Activated CD4-positive, CD25-positive, alpha-beta regulatory T cell (primary cell): ENCODE measurements around the gene WWC2.
"Not testable (repeated sequence)": the region's sequence is repeated elsewhere in the genome, so short reads cannot be mapped to it uniquely, and the experiment has no call there.

ENCODE experiments used
- DNase-seq, 4 experiments: peaks; one replicate each; lab custom pipeline; 2025; lab: John Stamatoyannopoulos, UW

Gene WWC2

DNA sequence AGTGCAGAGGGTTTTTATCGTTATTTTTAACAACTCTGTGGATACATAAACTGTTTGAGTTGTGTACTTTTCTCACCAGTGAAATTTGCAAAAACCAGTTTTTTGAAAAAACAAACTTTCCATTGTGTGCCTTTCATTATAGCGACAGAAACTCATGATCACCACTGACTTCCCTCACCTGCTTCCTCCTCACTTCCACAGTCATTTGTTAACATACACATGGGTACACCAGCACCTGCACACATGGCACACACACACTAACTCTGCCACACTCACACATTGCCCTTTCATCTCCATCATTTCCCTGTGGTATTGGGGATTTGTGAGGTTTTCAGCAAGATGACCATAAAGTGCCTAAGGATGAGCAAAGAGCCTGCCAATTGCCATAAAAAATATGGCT lies 200.4 kb downstream of the WWC2 start:
- DNase-seq, result no peak

DNA sequence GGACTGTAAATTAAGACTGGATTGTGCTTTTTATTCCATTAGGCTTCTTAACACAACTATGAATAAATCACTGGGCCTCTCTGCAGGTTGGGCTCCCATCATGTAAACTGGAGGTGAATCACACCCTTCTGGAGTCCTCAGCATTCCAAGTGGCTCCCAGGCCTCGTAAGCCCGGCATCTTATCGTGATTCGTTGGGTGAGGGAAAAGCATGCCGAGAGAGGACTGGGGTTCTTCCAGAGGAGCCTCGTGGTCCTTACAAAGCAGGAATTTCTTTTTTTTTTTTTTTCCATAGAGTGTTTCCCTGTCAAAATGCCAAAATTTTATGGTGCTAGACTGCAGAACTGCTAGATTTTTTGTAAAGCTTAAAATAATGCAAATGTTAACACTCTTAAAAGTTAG lies 201.0 kb downstream of the WWC2 start:
- DNase-seq, result no peak

DNA sequence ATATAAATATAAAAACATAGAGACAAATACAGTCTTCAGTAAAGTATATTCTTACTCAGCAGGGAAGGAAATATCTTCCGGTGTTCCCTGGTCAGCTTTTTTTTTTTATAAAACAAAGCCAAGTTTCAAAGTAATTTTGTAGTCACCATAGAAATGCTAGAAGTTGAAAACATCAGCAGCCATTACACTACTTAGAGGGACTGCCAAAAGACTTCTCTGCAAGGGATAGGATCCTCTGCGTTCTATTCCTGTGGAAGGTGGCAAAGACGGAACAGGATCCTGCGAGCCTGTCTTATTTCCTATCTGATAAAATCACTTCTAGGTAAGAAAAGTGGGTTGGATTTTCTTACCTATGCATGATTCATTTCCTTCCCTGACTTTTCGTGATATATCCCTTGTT lies 201.6 kb downstream of the WWC2 start:
- DNase-seq, result no peak

DNA sequence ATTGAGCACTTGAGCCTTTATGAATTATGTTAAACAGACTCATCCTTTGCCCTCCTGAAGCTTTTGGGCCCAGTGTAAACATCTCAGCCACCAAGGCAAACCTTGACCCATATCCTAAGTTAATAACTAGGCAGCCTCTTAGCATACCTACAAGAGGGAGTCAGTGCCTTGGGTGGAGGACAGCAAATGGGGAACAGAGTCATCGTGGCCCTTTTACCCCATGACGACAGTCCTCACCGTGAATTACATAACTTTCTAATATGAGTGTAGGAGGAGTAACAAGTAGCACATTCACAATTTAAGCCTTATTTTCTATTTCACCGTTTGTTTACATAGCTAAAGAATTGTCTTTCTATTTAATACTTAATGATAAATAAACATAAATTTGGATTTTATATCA lies 204.2 kb downstream of the WWC2 start:
- DNase-seq, result no peak

DNA sequence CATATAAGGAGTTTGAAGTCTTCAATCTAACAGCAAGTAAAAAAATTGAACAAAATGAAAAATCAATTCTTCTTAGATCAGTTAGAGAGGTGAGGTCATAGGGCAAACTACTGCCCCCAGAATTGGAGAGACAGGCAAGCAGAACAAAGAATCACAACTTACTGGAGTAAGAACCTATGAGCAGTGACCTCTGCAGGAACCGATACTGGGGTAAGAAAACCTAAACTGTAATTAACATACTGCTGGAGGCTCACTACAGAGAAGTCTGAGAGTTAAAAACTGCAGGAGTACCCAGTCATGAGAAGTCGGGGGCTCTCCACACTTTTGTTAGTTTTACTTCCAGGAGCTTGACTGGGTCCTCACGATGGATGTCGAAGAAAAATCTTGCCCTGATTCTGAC lies 205.0 kb downstream of the WWC2 start:
- DNase-seq, result no peak

DNA sequence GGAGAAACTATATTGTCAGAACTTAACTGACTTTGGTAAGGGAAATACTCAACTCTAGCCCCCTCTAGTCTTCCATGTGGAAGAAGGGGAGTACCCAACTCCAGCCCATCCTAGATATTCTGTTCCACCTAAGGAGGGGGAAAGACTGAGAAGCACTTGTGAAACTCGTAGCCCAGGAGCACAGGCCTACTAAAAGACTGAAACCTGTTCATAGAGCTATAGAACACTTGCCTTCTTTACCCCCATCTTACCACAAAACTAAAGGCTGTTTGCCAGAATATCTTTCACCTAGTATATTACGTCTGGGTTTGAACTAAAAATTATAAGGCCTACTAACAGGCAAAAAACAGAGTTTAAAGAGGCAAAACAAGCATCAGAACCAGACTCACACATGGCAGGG lies 205.5 kb downstream of the WWC2 start:
- no peak for DNase-seq

DNA sequence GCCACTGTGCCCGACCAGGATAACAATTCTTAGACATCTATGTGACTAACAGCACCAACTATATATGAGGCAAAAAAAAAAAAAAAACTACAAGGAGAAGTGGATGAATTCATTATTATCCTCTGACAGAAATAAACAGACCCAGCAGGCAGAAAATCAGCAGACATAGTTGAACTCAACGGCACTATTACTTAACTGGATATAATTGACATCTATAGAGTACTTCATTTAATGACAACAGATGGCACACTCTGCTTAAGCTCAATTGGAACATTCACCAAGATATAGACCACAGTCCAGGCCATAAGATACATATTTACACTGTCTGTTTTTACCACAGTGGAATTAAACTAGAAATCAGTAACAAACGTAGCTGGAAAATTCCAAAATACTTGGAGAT lies 207.8 kb downstream of the WWC2 start:
- DNase-seq, result no peak

DNA sequence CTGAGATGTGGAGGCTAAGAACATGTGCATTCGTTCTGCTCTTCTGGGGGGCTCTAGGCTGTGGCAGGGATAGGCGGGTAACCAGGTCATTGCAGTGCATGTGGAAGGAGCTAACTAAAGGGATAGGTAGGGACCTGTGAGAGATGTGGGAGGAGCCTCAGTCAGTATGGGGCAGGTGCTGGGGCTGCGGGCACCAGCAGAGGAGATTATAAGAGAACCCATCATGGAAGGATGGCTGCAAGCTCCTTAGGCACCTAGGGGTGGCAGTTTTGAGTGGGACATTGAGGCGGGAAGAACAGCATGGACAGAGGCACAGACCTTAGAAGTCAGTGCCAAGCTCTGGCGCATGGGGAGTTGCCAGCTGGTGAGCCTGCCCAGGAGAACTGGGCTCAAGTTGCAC lies 213.8 kb downstream of the WWC2 start:
- no peak for DNase-seq

DNA sequence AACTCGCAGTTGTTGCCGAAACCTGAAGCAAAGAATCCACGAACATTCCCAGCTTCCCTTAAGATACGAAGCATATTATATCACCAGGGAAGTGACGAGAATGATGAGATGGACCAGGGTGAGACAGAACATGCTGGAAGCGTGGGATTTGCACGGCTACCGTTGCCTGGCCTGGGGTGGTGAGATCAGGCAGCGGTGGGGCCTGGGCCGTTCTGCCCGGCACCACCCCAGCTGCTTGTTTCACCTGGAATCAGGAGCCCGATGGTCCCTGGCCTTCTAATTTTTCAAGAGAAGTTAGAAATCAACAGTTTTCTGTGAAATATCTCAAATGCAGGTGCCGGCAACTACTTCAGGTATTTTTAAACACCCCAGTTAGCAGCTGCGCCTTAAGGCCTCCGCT lies 215.3 kb downstream of the WWC2 start:
- DNase-seq, result no peak

DNA sequence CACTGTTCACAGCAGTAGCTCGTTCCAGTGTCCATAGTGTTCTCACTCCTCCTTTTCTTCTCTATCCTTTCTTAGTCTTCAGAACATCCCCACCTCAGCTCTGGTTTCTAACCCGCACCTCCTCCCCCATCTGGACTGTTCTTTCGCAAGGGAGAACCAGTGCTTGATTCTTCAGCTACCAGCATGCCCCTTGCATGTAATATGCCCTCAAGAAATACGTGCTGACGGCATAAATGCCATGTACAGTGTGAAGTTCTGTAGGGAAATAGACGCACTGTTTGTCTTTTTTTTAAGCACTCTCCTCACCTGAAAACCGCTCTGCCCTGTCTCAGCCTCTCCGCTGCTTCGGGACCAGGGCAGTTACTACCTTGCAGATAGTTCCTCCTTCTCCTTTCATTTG lies 215.7 kb downstream of the WWC2 start:
- DNase-seq, result no peak

DNA sequence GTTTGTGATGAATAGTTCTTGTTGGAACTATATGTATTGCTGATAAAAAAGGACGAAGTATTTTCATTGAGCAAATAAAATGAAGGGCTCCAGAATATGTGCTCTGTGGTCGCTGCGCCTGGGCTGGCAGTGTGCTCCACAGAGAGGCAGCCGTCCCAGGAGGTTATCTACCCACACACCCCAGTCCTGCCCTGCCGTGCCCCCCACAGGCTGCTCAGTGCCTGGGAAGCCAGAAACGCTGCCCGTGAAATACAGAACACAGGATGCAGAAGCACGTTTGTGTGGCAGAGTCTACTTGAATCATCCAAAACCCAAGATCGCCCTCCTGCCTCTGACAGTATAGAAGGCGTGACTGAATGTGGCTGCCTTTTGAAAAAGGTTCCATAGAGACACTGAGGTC lies 219.6 kb downstream of the WWC2 start:
- DNase-seq, result no peak

DNA sequence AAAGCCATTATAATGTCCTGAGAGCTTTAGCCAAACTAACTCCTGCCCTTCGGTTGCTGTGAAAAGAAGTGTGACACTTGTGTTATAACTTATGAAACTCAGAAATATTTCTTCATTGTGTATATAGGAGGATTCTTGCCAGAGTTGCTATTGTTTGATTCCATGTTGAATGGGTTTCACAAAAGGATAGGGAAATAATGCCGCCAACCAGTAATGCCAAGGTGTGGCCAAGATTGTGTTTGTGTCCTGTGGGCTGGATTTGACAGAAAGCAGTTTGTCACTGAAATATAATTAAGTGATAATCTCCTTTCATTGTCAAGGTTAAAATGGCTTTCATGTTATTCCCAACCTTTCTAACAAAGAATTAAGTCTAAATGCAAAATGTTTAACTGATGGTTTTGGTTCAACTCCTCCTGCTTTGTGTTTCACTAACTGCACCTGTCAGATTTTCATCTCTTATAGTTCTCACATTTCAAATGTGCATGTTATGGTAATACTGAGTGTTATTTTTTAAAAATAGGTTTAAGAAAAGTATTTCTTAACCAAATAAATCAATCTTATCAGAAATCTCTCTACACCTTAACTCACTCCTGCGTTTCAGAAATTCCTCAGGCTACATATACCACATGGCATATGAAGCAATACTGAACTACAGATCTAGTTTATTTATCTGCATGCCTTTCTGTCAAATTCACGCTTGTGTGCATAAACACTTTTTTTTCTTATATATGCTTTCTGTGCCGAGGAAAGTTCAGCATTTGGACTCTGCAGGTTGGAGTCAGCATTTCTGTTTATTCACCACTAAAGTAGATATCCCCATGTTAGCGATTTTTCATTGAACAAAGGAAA lies 221.4 kb downstream of the WWC2 start, which contains the start of gene CLDN22:
TSS of gene CLDN22 (minus strand) at position 66 of the 849 bp plus-strand sequence. CDS start at position 8, 58 bp downstream.
- DNase-seq, result no peak

DNA sequence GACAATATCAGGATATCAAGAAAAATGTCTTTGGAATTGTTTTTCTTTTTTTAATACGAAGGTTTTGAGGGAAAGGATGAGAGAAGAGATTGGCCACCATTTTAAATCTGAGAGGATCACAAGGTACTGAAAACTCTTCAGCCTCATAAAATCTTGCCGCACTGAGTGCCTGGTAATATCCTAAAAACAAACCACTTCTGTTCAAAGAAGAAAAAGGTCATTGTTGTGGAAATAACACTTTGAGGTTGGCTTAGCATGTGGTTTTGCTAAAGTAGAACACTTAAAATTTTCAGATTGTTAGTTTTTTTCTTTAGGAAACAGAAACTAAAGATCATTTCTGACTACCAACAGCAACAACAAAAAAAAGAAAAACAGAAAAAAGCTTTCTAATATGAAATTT lies 222.0 kb downstream of the WWC2 start:
- DNase-seq, result no peak

DNA sequence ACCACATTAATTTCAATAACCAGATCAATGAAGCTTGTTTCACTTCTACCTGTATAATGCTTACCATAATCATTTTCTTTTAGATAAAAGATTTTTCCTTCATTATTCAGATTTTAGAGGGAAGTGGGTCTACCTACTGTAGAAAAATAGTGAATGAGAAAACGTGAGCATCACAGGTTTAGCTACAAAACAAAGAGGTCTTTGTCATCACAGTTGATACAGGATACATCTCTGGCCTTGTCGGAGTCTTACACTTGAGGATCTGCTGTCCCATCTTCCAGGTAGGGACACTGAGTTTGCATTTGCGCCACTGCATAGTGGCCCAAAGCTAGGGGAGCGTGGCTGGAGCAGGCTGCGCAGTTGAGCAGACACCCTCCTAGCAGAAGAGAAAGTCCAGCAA lies 222.5 kb downstream of the WWC2 start:
- no peak for DNase-seq

DNA sequence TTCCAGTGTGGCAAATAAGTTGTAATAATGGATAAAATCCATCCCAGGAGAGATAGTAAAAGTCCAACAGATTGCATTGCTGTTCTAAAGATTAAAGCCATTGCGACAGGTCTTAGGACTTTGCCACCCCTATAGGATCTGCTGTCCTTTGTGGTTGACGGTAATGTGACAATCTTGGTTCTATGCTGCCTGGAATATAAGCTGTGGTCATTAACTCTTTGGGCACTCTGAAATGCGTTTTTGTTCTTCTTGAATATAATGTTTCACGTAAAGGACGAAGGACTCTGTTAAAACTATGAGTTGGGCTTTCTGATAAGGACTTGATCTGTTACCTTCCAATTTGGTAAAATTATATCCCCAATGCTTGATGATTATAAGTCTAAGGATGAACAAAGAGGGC lies 223.3 kb downstream of the WWC2 start, which contains the start of gene CLDN24:
TSS of gene CLDN24 (minus strand) at position 101 of the 400 bp plus-strand sequence. CDS start at position 101, 0 bp downstream.
- DNase-seq, result no peak

DNA sequence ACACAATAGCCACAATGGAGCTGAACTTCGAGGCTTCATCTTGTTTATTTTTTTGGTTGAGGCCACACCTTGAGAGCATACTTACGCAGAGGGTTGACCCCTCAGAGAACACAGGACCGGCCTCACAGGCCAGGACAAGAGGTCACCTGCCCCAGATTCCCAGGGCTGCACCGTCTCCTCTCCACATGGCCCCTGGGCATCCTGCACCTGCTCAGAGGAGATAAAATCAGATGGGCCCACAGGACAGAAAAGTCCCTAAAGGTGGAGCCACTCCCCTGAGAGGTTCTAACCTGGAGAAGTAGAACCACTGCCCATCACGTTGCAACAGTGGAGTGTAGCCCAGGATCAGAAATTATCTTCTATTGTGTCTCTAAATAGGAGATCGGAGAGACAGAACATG lies 224.2 kb downstream of the WWC2 start:
- no peak for DNase-seq

DNA sequence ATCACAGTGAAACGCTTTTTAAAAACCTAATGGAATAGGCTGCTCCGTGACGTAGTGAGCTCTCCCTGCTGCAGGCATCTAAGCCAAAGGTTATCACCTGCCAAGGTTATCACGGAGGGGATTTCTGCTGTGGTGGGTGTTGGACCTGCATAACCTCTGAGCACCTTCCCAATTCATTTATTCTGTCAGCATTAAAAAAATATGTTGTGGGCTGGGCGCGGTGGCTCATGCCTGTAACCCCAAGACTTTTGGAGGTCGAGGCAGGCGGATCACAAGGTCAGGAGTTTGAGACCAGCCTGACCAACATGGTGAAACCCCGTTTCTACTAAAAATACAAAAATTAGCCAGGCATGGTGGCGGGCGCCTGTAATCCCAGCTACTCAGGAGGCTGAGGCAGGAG lies 225.0 kb downstream of the WWC2 start:
- not testable (repeated sequence) for DNase-seq

DNA sequence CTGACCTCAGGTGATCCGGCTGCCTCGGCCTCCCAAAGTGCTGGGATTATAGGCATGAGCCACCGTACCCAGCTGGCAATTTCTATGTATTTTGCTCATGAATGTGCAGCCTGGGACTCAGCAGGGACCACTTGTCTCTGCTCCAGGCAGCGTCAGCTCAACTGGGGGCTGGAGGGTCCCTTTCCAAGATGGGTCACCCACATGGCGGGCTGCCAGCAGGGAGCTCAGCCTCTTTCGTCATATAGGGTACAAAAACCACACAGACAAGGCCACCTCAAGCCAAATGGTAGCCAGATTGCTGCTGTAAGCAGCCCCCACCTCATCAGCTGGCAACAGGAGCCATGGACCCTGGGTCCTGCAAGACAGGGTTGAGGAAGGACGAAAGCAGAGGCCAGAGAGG lies 225.6 kb downstream of the WWC2 start:
- no peak for DNase-seq

DNA sequence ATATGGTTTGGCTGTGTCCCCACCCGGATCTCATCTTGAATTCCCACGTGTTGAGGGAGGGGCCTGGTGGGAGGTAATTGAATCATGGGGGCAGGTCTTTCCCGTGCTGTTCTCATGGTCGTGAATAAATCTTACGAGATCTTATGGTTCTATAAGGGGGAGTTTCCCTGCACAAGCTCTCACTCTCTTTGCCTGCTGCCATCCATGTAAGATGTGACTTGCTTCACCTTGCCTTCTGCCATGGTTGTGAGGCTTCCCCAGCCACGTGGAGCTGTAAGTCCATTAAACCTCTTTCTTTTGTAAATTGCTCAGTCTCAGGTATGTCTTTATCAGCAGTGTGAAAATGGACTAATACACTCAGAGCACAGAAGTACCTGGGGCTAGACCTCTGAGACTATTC lies 227.3 kb downstream of the WWC2 start:
- DNase-seq, result not testable (repeated sequence)

DNA sequence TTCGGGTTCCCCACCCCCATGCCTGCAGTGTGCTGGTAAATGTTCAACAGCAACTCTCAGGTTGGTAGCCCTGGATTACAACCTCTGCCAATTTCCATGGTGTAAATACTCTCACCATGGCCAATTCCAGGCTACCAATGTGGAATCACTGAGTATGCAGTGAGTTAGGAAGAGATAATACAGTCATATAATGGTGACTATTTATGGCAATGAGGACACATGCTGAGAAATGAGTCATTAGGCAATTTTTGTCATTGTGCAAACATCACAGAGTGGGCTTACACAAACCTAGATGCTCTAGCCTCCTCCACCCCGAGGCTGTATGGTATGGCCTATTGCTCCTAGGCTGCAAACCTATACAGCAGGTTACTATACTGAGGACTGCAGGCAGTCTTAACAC lies 227.8 kb downstream of the WWC2 start:
- no peak for DNase-seq

DNA sequence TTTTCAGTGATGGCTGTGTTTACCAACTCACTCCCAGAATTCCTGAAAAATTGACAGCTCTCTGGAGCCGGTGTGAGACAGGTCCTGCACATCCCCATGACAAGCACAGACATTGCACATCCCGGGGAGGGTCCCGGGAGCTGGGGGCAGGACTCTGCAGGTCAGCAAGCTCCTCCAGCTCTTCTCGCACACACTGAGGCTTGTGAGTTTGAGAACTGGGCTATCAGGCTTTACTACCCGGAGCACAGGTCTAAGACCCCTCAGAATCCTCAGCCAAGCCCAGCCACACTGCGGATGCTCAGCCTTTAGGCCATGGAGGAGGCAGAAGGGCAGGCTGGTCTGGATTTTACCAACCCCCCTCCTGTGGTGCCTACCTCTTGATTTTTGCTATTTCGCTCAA lies 228.8 kb downstream of the WWC2 start:
- no peak for DNase-seq

DNA sequence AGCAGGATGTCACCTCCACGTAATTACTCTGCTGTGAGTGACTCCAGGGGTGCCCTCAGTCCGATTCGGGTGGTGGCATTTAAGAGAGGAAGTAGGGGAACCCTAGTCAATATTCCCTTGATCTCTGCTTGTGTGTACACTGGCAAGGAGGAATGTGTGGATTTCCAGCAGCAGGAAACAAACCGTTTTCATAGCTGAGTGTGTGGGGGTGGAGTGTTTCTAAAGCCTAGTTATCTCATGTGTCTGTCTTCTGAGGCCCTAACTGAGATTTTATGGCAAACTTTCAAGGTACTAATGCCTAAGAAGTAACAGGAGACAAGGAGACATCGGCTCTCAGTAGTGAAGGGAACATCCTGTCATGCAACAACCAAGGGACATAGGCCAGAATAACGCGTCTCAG lies 229.8 kb downstream of the WWC2 start:
- no peak for DNase-seq

DNA sequence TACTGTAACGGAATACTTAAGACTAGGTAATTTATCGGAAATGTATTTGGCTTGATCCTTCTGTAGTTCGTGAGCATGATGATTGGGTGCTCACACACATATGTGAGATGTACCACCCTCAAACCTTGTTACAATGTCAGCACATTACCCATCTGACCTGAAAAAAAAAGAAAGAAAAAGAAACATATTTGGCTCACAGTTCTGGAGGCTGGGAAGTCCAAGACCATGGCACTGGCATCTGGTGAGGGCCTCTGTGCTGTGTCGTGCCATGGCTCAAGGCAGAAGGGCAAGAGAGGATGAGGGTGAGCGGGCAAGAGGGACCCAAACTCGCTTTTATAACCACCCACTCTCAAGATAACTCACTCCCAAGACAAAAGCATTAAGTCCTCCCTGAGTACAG lies 230.2 kb downstream of the WWC2 start:
- no peak for DNase-seq
